Panc1 (cell line): ENCODE data around the gene SYNM. TPM values are rescaled to one million over a fixed set of nuclear protein-coding genes. Genes with fewer than 3 reads are reported as not detected.

Experiments
- ATAC-seq: fragments of 200-7000 bp; cut with Tn5 transposase; 2 replicates; pipeline ENCODE4 v1.9.1; 2020; ENCODE audit warnings: mild to moderate bottlenecking, moderate library complexity
- BruUV-seq: library from RNA; stranded (reverse); fragments of 400-500 nt; replicated peaks from 2 replicates; lab custom pipeline; 2021; lab: Mats Ljungman, UMichigan
- CTCF ChIA-PET: fragments of 300-600 bp; sonication (Branson Sonifier 250); formaldehyde crosslinking; loops from one replicate; lab custom pipeline; 2022; ENCODE audit warnings: antibody characterized with exemption; lab: Charles Lee
- POLR2A ChIA-PET: fragments of 300-600 bp; sonication (Branson Sonifier 250); formaldehyde crosslinking; loops from one replicate; lab custom pipeline; 2022; ENCODE audit warnings: antibody characterized with exemption; lab: Charles Lee
- DNase-seq: peaks from one replicate; pipeline ENCODE4 v3.0.0-alpha.2; 2010; ENCODE audit warnings: low read depth, low spot score
- H3K27ac ChIP-seq: 2 replicates; pipeline ENCODE4 v1.5.1; 2011; ENCODE audit warnings: mild to moderate bottlenecking, low read length, inconsistent platforms
- H3K27me3 ChIP-seq: fragments of 200-500 bp; sonication (Bioruptor generic); 2 replicates; pipeline ENCODE4 v1.6.0; 2014; ENCODE audit warnings: low read length, inconsistent platforms; ENCODE audit not compliant: control insufficient read depth, insufficient read depth
- H3K36me3 ChIP-seq: fragments of 200-500 bp; sonication (Bioruptor generic); 2 replicates; pipeline ENCODE4 v1.5.1; 2014; ENCODE audit warnings: inconsistent platforms, mild to moderate bottlenecking, low read length, moderate library complexity; ENCODE audit not compliant: control insufficient read depth, insufficient read depth
- H3K4me1 ChIP-seq: 2 replicates; pipeline ENCODE4 v1.5.1; 2011; ENCODE audit warnings: inconsistent platforms, mild to moderate bottlenecking, low read length, moderate library complexity; ENCODE audit not compliant: control insufficient read depth, insufficient read depth
- H3K4me3 ChIP-seq, 2 experiments: 2 replicates each; pipeline ENCODE4 v1.5.1; 2011 to 2012; ENCODE audit warnings: low read depth in 2 of 2, low read length in 2 of 2, mild to moderate bottlenecking in 2 of 2, inconsistent platforms in 1 of 2, moderate library complexity in 1 of 2
- H3K9me3 ChIP-seq: fragments of 200-500 bp; sonication (Bioruptor generic); 2 replicates; pipeline ENCODE4 v1.5.1; 2014; ENCODE audit warnings: low read depth, mild to moderate bottlenecking, inconsistent platforms, low read length, moderate library complexity; ENCODE audit not compliant: control insufficient read depth, insufficient read depth
- POLR2AphosphoS5 ChIP-seq: IDR thresholded peaks from 2 replicates; pipeline ENCODE4 v1.6.1; 2012; ENCODE audit warnings: mild to moderate bottlenecking, low read depth, low read length, moderate library complexity
- SIN3A ChIP-seq: IDR thresholded peaks from 2 replicates; pipeline ENCODE4 v1.6.1; 2012; ENCODE audit warnings: low read depth, mild to moderate bottlenecking, low read length, moderate library complexity, borderline replicate concordance; ENCODE audit not compliant: insufficient read depth
- TCF7L2 ChIP-seq: IDR thresholded peaks from 2 replicates; pipeline ENCODE4 v1.6.1; 2011; ENCODE audit warnings: mild to moderate bottlenecking, low read depth, low read length, inconsistent platforms
- in situ Hi-C: cut with HindIII; loops from 2 replicates; pipeline ENCODE4 v1.10.0; 2016; ENCODE audit warnings: low sequenced_read_pairs, low pct_unique_long_range_greater_than_20kb
- intact Hi-C: fragments of 100-400 bp; cut with micrococcal nuclease; formaldehyde crosslinking; loops from one replicate; pipeline ENCODE4 v1.10.0; 2022; ENCODE audit not compliant: unreplicated experiment
- total RNA-seq: library from RNA; stranded (reverse); gene quantifications from one replicate; pipeline ENCODE4 v1.2.1, GENCODE V29; 2021; ENCODE audit not compliant: unreplicated experiment
- TF ChIP-seq, protein P1 (sequence below): fragments of 450-650 bp; IDR thresholded peaks from 2 replicates; pipeline ENCODE4 v1.5.1; 2017; ENCODE audit warnings: mild to moderate bottlenecking
- TF ChIP-seq, protein P2 (sequence below), 2 experiments: IDR thresholded peaks; 2 replicates each; pipeline ENCODE4 v1.6.1; 2011 to 2012; ENCODE audit warnings: low read depth in 2 of 2, control low read depth in 1 of 2, low read length in 1 of 2, mild to moderate bottlenecking in 1 of 2, moderate library complexity in 1 of 2; ENCODE audit not compliant: insufficient read depth in 1 of 2

SYNM gene
- total RNA-seq, 1 experiment from 2014 or later = 38.9 TPM

DNA sequence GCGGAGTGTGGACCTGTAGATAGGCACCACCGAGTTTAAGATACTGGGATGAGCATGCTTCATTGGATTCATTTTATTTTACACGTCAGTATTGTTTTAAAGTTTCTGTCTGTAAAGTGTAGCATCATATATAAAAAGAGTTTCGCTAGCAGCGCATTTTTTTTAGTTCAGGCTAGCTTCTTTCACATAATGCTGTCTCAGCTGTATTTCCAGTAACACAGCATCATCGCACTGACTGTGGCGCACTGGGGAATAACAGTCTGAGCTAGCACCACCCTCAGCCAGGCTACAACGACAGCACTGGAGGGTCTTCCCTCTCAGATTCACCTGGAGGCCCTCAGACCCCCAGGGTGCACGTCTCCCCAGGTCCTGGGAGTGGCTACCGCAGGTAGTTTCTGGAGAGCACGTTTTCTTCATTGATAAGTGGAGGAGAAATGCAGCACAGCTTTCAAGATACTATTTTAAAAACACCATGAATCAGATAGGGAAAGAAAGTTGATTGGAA is 29.5 kb downstream of the SYNM start:
- intact Hi-C loops (no loop called here), in situ Hi-C loops (no loop called here)
- no peaks in the 10 kb centered on the region for H3K27me3 ChIP-seq
- no TSS peak for BruUV-seq
- no peak for ATAC-seq
- H3K36me3 ChIP-seq = no peaks in the 10 kb centered on the region; the same call in 1 of the 2 replicates
- POLR2A ChIA-PET = no interaction called here
- CTCF ChIA-PET = interaction anchor here (1.0 kb wide), 1 partner anchor 33 kb away, joined by 3 read pairs; no protein-coding TSS in a partner anchor
- H3K4me3 ChIP-seq = no peak overlapping the region
- no peak for DNase-seq
- TF ChIP-seq SIN3A (no peak), POLR2AphosphoS5 (no peak), TCF7L2 (no peak)
- TF ChIP-seq, protein P1, sequence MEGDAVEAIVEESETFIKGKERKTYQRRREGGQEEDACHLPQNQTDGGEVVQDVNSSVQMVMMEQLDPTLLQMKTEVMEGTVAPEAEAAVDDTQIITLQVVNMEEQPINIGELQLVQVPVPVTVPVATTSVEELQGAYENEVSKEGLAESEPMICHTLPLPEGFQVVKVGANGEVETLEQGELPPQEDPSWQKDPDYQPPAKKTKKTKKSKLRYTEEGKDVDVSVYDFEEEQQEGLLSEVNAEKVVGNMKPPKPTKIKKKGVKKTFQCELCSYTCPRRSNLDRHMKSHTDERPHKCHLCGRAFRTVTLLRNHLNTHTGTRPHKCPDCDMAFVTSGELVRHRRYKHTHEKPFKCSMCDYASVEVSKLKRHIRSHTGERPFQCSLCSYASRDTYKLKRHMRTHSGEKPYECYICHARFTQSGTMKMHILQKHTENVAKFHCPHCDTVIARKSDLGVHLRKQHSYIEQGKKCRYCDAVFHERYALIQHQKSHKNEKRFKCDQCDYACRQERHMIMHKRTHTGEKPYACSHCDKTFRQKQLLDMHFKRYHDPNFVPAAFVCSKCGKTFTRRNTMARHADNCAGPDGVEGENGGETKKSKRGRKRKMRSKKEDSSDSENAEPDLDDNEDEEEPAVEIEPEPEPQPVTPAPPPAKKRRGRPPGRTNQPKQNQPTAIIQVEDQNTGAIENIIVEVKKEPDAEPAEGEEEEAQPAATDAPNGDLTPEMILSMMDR = no peak
- TF ChIP-seq, protein P2, sequence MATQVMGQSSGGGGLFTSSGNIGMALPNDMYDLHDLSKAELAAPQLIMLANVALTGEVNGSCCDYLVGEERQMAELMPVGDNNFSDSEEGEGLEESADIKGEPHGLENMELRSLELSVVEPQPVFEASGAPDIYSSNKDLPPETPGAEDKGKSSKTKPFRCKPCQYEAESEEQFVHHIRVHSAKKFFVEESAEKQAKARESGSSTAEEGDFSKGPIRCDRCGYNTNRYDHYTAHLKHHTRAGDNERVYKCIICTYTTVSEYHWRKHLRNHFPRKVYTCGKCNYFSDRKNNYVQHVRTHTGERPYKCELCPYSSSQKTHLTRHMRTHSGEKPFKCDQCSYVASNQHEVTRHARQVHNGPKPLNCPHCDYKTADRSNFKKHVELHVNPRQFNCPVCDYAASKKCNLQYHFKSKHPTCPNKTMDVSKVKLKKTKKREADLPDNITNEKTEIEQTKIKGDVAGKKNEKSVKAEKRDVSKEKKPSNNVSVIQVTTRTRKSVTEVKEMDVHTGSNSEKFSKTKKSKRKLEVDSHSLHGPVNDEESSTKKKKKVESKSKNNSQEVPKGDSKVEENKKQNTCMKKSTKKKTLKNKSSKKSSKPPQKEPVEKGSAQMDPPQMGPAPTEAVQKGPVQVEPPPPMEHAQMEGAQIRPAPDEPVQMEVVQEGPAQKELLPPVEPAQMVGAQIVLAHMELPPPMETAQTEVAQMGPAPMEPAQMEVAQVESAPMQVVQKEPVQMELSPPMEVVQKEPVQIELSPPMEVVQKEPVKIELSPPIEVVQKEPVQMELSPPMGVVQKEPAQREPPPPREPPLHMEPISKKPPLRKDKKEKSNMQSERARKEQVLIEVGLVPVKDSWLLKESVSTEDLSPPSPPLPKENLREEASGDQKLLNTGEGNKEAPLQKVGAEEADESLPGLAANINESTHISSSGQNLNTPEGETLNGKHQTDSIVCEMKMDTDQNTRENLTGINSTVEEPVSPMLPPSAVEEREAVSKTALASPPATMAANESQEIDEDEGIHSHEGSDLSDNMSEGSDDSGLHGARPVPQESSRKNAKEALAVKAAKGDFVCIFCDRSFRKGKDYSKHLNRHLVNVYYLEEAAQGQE (IDR thresholded peaks at IDR 0.05; ENCODE audit: insufficient read depth in 1 of 2, low read depth in 2 of 2, low read length in 1 of 2) = no peak
- no peaks in the 10 kb centered on the region for H3K9me3 ChIP-seq
- no peak overlapping the region for H3K27ac ChIP-seq
- no peaks in the 10 kb centered on the region; the same call in 1 of the 2 replicates for H3K4me1 ChIP-seq

DNA sequence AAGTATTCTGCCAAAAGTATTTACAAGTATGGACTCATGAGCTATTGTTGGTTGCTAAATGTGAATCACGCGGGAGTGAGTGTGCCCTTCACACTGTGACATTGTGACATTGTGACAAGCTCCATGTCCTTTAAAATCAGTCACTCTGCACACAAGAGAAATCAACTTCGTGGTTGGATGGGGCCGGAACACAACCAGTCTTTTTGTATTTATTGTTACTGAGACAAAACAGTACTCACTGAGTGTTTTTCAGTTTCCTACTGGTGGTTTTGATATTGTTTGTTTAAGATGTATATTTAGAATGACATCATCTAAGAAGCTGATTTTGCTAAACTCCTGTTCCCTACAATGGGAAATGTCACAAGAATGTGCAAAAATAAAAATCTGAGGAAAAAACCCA is 30.3 kb downstream of the SYNM start:
- ChIA-PET POLR2A (no interaction called here), CTCF (interaction anchor here (1.0 kb wide), 1 partner anchor 34 kb away, joined by 3 read pairs; no protein-coding TSS in a partner anchor)
- Histone ChIP-seq H3K27me3 (no peaks in the 10 kb centered on the region), H3K36me3 (no peaks in the 10 kb centered on the region; the same call in 1 of the 2 replicates), H3K4me1 (no peaks in the 10 kb centered on the region; the same call in 1 of the 2 replicates), H3K27ac (no peak overlapping the region), H3K4me3 (no peak overlapping the region), H3K9me3 (no peaks in the 10 kb centered on the region)
- no TSS peak for BruUV-seq
- intact Hi-C loops = no loop called here
- in situ Hi-C loops = no loop called here
- ATAC-seq (no peak), DNase-seq (peak; percentile 25)
- TF ChIP-seq, protein P2 (IDR thresholded peaks at IDR 0.05; ENCODE audit: insufficient read depth in 1 of 2, low read depth in 2 of 2, low read length in 1 of 2) = no peak
- TF ChIP-seq, protein P1 = no peak
- TF ChIP-seq SIN3A (no peak), TCF7L2 (no peak)
